ENCODE results near the gene MET. TPM values are rescaled to one million over a fixed set of nuclear protein-coding genes. Genes with fewer than 3 reads are reported as not detected.

Gene MET
- total RNA-seq, 1 experiment from 2014 or later, result 200 TPM

DNA sequence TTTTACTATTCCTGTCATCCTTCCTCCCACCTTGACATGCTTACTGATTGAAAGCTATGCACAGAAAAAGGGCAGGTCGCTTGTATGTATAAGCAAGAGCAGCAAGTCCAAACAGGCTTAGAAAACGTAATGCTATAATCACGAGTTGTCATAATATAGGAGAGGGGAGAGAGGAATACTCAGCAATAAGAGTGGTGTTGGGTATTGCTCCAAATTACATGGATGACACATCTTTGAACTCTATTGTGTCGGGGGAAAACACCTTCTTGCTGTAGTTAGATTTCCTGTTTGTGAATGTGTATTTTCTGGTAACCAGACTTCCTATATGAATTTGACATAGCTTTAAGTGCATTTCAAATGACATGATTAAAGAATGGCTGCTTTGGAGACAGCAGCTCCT, 7.5 kb downstream of the MET start:
- intact Hi-C loops (cut with micrococcal nuclease), result loop anchor here (10.0 kb wide), 2 partner anchors 95 to 505 kb away; no protein-coding TSS in a partner anchor
- H2AFZ ChIP-seq (ENCODE audit: low read depth, low read length, poor library complexity, severe bottlenecking), result no peak overlapping the region
- H3K9ac ChIP-seq (ENCODE audit: low read length), result peak overlapping the region; percentile 20; the same call in 1 of the 2 replicates
- RAD21 ChIA-PET (ENCODE audit: low non-redundant PET in 1 of 2, low total read pairs in 2 of 2, uncharacterized antibody in 2 of 2, unreplicated experiment in 2 of 2), result interaction anchor here in 1 of 2 experiments (0.6 kb wide), 1 partner anchor 23 kb away, joined by 3 read pairs; no protein-coding TSS in a partner anchor
- peaks cover 95 to 100% of the 10 kb centered on the region in 2 experiments for H3K4me1 ChIP-seq (ENCODE audit: control insufficient read depth in 1 of 2, insufficient read depth in 2 of 2, low read length in 2 of 2)
- peaks cover 4 to 22% of the 10 kb centered on the region in 2 experiments; a peak in 2 of 4 replicates for H3K36me3 ChIP-seq (ENCODE audit: control insufficient read depth in 1 of 2, insufficient read depth in 2 of 2, low read length in 2 of 2)
- no TSS peak for BruUV-seq (replicated peaks)
- H3K4me2 ChIP-seq (ENCODE audit: low read length), result peak overlapping the region; percentile 33
- ATAC-seq (no peak), DNase-seq (ENCODE audit: low read depth, low spot score) (no peak)
- H3K79me2 ChIP-seq (ENCODE audit: insufficient read depth, low read length), result peaks cover 100% of the 10 kb centered on the region
- CTCF ChIA-PET, result no interaction called here
- H3K27ac ChIP-seq (ENCODE audit: low read depth, low read length), result peak overlapping the region; percentile 42; the same call in 1 of the 2 replicates
- H3K4me3 ChIP-seq (replicated peaks in 1 of 2; ENCODE audit: low read depth in 1 of 2, low read length in 2 of 2), result no peak overlapping the region
- TF ChIP-seq EGR1 (IDR thresholded peaks at IDR 0.05; ENCODE audit: low read depth), result no peak
- 0 out of 2 replicates have a peak, but pooled peaks have one; percentile 30 for TF ChIP-seq POLR2AphosphoS5 (IDR thresholded peaks at IDR 0.05; ENCODE audit: low read depth, low read length)
- TF ChIP-seq ELF1 (IDR thresholded peaks at IDR 0.05; ENCODE audit: borderline replicate concordance, low read depth), result no peak
- TF ChIP-seq, protein P1, sequence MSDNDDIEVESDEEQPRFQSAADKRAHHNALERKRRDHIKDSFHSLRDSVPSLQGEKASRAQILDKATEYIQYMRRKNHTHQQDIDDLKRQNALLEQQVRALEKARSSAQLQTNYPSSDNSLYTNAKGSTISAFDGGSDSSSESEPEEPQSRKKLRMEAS (IDR thresholded peaks at IDR 0.05), result no peak
- no peak for TF ChIP-seq ZBTB33 (IDR thresholded peaks at IDR 0.05; ENCODE audit: extremely low read depth, insufficient replicate concordance, low read length)
- TF ChIP-seq, protein P2, sequence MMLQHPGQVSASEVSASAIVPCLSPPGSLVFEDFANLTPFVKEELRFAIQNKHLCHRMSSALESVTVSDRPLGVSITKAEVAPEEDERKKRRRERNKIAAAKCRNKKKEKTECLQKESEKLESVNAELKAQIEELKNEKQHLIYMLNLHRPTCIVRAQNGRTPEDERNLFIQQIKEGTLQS (IDR thresholded peaks at IDR 0.05), result no peak
- TF ChIP-seq REST (IDR thresholded peaks at IDR 0.05; ENCODE audit: low read depth), result no peak
- no peaks in the 10 kb centered on the region for H3K9me3 ChIP-seq (ENCODE audit: control insufficient read depth in 1 of 2, insufficient read depth in 1 of 2, low read depth in 1 of 2, low read length in 2 of 2)
- H4K20me1 ChIP-seq (ENCODE audit: insufficient read depth), result peaks cover 3% of the 10 kb centered on the region; the same call in 1 of the 2 replicates
- no peaks in the 10 kb centered on the region for H3K9me2 ChIP-seq (ENCODE audit: insufficient read depth)
- no peaks in the 10 kb centered on the region for H3K27me3 ChIP-seq (ENCODE audit: insufficient read depth, low read length)
- POLR2A ChIA-PET, result interaction anchor here (2.2 kb wide), 1 partner anchor 13 kb away, joined by 6 read pairs; no protein-coding TSS in a partner anchor

Measured in HCT116 (cell line).